ENCODE data around the gene PTPN3. TPM values are rescaled to one million over a fixed set of nuclear protein-coding genes. Genes with fewer than 3 reads are reported as not detected.

Gene PTPN3
- total RNA-seq, 2 donors from 2014 or later: 6.9 to 7.9 TPM

DNA sequence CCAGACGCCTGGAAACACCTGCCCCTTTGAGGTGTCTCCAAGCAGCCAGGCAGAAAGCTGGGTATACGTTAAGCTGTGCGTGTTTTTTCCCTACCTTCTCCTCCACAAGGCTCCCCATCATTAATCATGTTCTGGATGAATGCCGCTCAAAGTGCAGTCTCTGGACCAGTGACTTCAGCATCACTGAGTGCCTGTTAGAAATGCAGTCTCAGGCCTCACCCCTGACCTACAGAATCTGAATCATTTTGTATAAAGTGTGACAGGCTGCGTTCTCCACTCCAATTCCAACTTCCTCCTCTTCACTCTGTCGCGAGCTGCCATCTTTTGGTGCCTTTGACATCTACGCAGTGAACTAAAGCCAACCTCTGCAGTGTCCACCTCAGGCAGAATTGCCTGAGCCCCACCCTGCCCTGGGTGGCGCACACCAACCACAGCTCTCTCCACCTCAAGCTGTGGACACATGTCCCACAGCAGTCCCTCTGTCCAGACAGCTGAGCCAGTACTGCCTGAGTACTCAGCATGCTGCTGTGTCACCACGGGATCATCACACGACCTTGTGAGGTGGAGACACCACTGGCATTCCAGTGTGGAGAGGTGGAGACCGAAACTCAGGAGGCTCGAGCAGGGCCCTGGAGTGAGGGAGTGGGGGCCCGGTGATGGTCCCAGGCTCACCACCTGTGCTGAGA, 14.2 kb downstream of the PTPN3 start:
- no peaks in the 10 kb centered on the region for H3K36me3 ChIP-seq
- no peaks in the 10 kb centered on the region for H3K9me3 ChIP-seq
- no peaks in the 10 kb centered on the region for H3K27me3 ChIP-seq
- no peak overlapping the region for H3K27ac ChIP-seq
- no peak for DNase-seq (ENCODE audit: low spot score)
- peaks cover 0 to 6% of the 10 kb centered on the region in 2 donors for H3K4me1 ChIP-seq
- no peak for TF ChIP-seq CTCF (IDR thresholded peaks at IDR 0.05)
- no peak overlapping the region for H3K4me3 ChIP-seq

DNA sequence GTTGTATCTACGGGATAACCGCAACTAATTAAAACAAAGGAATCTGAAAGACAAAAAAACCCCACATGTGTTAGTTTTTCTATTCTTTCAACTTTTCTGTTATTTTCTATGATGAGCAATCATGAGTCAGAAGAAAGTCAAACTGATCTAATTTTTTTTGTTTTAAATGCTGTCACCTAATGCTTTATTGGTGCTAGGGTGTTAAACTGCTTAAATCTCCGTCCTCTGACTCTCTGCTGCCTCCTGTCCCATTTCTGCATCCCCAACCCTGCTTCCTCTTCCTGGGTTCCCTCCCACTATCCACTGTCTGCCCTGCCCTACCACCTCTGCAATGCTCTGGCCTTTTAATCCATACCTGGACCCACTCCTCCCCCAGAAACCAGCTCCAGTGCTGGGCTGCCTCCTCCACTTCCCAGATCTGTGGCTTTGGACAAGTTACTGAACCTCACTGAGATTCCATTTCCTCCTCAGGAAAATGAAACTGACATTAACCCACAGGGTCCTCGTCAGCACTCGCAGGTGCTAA, 15.7 kb downstream of the PTPN3 start:
- H3K4me3 ChIP-seq: no peak overlapping the region
- H3K27me3 ChIP-seq: no peaks in the 10 kb centered on the region
- no peak for DNase-seq (ENCODE audit: low spot score)
- H3K27ac ChIP-seq: no peak overlapping the region
- no peaks in the 10 kb centered on the region for H3K36me3 ChIP-seq
- H3K9me3 ChIP-seq: no peaks in the 10 kb centered on the region
- no peak for TF ChIP-seq CTCF (IDR thresholded peaks at IDR 0.05)
- peaks cover 0 to 5% of the 10 kb centered on the region in 2 donors for H3K4me1 ChIP-seq

DNA sequence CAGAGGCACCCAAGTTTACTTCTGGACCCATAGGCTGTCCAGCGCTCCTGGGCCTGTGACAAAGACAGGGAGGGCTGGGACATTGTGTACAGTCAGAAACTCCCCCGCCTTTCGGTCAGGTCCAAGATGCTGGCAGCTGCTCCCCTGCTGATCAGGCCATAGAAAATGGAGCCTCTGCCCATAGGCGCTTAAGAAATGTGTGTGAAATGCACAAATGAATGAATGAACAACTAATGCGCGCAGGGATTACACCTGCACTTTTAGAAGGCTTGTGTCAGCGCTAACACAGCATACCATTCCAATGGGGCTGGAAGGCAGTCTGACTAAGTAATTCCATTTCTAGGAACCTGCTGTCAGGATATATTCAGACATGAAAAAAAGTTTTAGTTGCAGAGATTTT, 16.3 kb downstream of the PTPN3 start:
- Histone ChIP-seq H3K4me1 (peaks cover 0 to 8% of the 10 kb centered on the region in 2 donors), H3K27ac (no peak overlapping the region), H3K27me3 (no peaks in the 10 kb centered on the region), H3K4me3 (no peak overlapping the region), H3K9me3 (no peaks in the 10 kb centered on the region), H3K36me3 (no peaks in the 10 kb centered on the region)
- DNase-seq (ENCODE audit: low spot score): no peak
- no peak for TF ChIP-seq CTCF (IDR thresholded peaks at IDR 0.05)

- no peak for TF ChIP-seq CTCF (IDR thresholded peaks at IDR 0.05)
- H3K9me3 ChIP-seq: no peaks in the 10 kb centered on the region
- no peaks in the 10 kb centered on the region for H3K36me3 ChIP-seq
- H3K4me1 ChIP-seq: peaks cover 0 to 22% of the 10 kb centered on the region in 2 donors
- no peaks in the 10 kb centered on the region for H3K27me3 ChIP-seq
- DNase-seq (ENCODE audit: low spot score): no peak
- no peak overlapping the region for H3K27ac ChIP-seq
- no peak overlapping the region for H3K4me3 ChIP-seq
These were observed 18.3 kb downstream of the PTPN3 start for GRCh38 chr9:109479822-109480221.

GRCh38 chr9:109478665-109479380, 19.3 kb downstream of the PTPN3 start:
- no peaks in the 10 kb centered on the region for H3K36me3 ChIP-seq
- no peak for TF ChIP-seq CTCF (IDR thresholded peaks at IDR 0.05)
- DNase-seq (ENCODE audit: low spot score): no peak
- no peak overlapping the region for H3K4me3 ChIP-seq
- H3K27me3 ChIP-seq: no peaks in the 10 kb centered on the region
- H3K27ac ChIP-seq: no peak overlapping the region
- peaks cover 0 to 30% of the 10 kb centered on the region in 2 donors for H3K4me1 ChIP-seq
- no peaks in the 10 kb centered on the region for H3K9me3 ChIP-seq
